VCaP (cell line): ENCODE data around the gene ABCA5.

Experiments used
- H3K27ac ChIP-seq: fragments of 450-650 bp; 2 replicates; pipeline ENCODE4 v1.5.1; 2017
- TF ChIP-seq, protein P1 (sequence below): fragments of 450-650 bp; conservative IDR thresholded peaks from 2 replicates; pipeline ENCODE4 v1.5.1; 2017; ENCODE audit warnings: mild to moderate bottlenecking, moderate library complexity

Gene ABCA5

DNA sequence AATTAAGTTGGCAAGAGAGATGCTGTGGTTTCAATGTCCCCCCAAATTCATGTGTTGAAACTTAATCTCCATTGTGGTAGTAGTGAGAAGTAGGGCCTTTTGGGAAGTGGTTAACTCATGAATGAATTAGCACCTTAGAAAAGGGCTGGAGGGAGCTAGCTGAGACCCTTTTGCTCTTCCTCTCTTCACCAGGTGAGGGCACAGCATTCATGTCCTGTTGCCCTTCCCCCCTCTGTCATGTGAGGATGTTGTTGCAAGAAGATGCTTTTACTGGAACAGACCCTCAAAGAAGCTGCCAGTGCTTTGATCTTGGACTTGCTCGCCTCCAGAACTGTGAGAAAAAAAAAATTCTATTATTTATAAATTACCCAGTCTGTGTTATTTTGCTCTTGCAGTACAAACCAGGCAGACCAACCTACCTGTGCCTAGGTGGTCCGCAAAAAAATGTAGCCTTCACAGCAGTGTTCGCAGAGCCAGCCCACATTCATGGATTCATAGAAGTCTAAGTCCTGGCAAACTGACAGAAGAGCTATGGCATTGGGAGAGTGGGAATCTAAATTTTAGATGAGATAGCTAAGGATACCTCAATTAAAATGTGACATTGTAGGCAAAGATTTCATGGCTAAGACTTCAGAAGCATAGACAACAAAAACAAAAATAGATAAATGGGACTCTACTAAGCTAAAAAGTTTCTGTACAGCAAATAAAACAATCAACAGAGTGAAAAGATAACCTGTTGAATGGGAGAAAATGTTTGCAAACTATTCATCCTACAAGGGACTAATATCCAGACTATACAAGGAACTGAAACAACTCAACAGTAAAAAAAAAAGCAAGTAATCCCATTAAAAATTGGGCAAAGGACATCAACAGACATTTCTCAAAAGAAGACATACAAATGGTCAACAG lies 32.0 kb upstream of the ABCA5 start:
- no peak overlapping the region for H3K27ac ChIP-seq
- TF ChIP-seq, protein P1, sequence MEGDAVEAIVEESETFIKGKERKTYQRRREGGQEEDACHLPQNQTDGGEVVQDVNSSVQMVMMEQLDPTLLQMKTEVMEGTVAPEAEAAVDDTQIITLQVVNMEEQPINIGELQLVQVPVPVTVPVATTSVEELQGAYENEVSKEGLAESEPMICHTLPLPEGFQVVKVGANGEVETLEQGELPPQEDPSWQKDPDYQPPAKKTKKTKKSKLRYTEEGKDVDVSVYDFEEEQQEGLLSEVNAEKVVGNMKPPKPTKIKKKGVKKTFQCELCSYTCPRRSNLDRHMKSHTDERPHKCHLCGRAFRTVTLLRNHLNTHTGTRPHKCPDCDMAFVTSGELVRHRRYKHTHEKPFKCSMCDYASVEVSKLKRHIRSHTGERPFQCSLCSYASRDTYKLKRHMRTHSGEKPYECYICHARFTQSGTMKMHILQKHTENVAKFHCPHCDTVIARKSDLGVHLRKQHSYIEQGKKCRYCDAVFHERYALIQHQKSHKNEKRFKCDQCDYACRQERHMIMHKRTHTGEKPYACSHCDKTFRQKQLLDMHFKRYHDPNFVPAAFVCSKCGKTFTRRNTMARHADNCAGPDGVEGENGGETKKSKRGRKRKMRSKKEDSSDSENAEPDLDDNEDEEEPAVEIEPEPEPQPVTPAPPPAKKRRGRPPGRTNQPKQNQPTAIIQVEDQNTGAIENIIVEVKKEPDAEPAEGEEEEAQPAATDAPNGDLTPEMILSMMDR = peak; percentile 51

DNA sequence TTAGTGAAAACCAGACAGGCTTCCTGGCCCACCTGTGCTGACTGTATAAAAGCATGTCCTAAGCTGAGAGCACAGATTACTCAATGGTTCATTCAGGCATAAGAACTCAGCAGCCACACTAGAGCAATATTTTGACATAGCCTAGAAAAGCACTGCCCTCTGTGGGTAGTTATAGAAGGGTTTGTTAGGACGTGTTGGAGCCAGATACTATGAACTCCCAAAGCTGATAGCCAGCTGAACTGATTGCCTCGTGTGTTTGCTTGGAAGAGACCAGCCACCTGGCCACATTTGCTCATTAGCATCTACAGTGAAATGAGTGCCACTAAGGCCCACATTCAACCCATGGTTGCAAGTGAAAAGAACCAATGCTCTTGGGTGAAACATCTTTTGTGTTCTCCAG lies 30.8 kb upstream of the ABCA5 start:
- H3K27ac ChIP-seq = no peak overlapping the region
- TF ChIP-seq, protein P1 = no peak

DNA sequence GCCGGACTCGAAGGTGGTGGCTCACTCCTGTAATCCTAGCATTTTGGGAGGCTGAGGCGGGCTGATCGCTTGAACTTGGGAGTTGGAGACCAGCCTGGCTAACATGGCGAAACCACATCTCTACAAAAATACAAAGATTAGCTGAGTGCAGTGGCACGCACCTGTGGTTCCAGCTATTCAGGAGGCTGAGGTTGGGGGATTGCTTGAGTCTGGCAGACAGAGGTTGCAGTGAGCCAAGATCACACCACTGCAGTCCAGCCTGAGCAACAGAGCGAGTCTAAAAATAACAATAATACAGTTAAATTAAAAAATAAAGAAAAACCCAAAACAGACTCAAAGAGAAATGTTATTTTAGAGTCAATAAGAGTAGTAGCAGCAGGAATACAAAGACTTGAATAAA lies 29.7 kb upstream of the ABCA5 start:
- TF ChIP-seq, protein P1 = no peak
- no peak overlapping the region for H3K27ac ChIP-seq

DNA sequence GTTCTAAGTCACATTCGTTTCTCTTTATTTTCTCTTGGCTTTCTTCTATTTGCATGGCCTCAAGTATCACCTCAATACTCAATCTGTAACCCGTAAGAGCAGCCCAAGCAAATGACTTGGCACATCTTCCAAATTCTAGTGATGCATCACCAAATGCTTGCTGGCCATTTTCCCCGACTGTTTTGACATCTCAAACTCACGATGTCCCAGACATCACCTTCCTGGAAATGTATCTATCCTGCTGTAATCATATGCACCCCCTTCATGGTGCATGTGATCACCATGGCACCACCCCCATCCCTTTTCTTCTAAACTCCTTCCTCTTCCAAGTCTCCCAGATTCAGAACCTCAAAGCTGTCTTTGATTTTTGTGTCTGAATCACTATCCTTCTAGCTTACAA lies 24.0 kb upstream of the ABCA5 start:
- no peak overlapping the region for H3K27ac ChIP-seq
- TF ChIP-seq, protein P1 = no peak

DNA sequence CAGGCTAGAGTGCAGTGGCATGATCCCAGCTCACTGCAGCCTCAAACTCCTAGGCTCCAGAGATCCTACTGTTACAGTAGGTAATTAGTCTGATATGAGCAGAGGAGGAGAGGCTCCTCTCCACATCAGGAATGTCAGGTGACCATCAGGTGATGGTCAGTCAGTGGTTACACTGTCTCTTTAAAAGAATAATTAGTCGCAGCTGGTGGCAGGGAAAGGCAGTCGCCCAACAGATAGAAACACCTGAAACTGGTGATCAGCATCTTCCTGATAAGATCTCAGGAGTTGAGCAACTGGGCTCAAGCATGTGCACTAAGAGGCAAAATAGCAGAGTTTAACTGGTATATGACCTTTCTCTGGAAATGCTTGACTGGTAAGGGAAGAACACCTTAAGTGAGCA lies 21.5 kb upstream of the ABCA5 start:
- TF ChIP-seq, protein P1 = no peak
- H3K27ac ChIP-seq = no peak overlapping the region

DNA sequence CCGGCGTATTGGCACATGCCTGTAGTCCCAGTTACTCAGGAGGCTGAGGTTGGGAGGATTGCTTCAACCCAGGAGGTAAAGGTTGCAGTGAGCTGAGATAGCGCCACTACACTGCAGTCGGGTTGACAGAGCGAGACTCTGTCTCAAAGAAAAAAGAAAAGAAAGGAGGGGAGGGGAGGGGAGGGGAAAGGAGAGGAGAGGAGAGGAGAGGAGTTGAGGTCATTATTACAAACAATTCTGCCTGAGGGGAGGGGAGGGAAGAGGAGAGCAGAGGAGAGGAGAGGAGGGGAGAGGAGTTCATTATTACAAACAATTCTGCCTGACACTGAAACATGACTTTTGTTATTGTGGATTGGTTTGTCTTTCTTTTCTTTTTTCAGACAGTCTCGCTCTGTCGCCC lies 19.8 kb upstream of the ABCA5 start:
- no peak overlapping the region for H3K27ac ChIP-seq
- TF ChIP-seq, protein P1 = no peak

DNA sequence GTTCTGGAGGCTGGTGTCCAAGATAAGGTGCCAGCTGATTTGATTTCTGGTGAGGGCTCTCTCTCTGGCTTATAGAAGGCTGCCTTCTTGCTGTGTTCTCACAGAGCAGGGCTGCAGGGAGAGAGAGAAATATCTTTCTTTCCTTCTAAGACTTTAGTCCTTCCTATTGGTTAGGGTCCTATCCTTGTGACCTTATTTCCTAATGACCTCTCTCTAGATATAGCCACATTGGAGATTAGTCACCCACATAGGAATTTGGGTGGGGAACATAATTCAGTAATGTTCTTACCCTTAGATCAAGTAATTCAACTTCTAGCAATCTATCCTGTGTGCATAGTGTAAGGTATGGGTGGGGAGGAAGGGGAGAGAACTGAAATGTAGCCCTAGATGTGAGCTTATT lies 18.0 kb upstream of the ABCA5 start:
- H3K27ac ChIP-seq = no peak overlapping the region

More for the DNA sequence above, 18.0 kb upstream of the ABCA5 start:
- TF ChIP-seq, protein P1 = no peak
